Measurements from ENCODE around the gene PERM1.

GRCh38 chr1:997993-998744 is 16.3 kb upstream of the PERM1 start:
- TF ChIP-seq CTCF (IDR thresholded peaks at IDR 0.05) (no peak), POLR2A (IDR thresholded peaks at IDR 0.05) (no peak)

All from gastroesophageal sphincter (tissue), 3 donors.